KMS-11 (cell line): Measurements from ENCODE around the gene PRKACA.

Experiments used
- H2AFZ ChIP-seq: fragments of 200-600 bp; sonication (generic); 2 replicates; pipeline ENCODE4 v1.6.1; 2016; ENCODE audit warnings: antibody characterized with exemption, mixed run types, low read depth
- H3K27ac ChIP-seq: fragments of 200-600 bp; sonication (generic); 2 replicates; pipeline ENCODE4 v1.6.1; 2016; ENCODE audit warnings: mild to moderate bottlenecking, mixed run types
- H3K27me3 ChIP-seq: fragments of 200-600 bp; sonication (generic); 2 replicates; pipeline ENCODE4 v1.6.1; 2017; ENCODE audit warnings: mild to moderate bottlenecking, low read depth, mixed run types, moderate library complexity; ENCODE audit not compliant: insufficient read depth
- H3K36me3 ChIP-seq: fragments of 200-600 bp; sonication (generic); 2 replicates; pipeline ENCODE4 v1.6.1; 2017; ENCODE audit warnings: mild to moderate bottlenecking, mixed run types; ENCODE audit not compliant: insufficient read depth
- H3K4me1 ChIP-seq: fragments of 200-600 bp; sonication (generic); 2 replicates; pipeline ENCODE4 v1.6.1; 2016; ENCODE audit warnings: mild to moderate bottlenecking, low read depth, mixed run types; ENCODE audit not compliant: poor library complexity, severe bottlenecking
- H3K4me2 ChIP-seq: fragments of 200-600 bp; sonication (generic); 2 replicates; pipeline ENCODE4 v1.7.0; 2016; ENCODE audit warnings: mild to moderate bottlenecking, mixed run types
- H3K4me3 ChIP-seq: fragments of 200-600 bp; sonication (generic); IDR thresholded peaks from 2 replicates; pipeline ENCODE4 v1.6.1; 2017; ENCODE audit warnings: low read depth, low read length, mixed read lengths; ENCODE audit not compliant: insufficient read depth
- H3K79me2 ChIP-seq: fragments of 200-600 bp; sonication (generic); 2 replicates; pipeline ENCODE4 v1.6.1; 2016; ENCODE audit warnings: low read depth, mixed run types; ENCODE audit not compliant: insufficient read depth
- H3K9ac ChIP-seq: fragments of 200-600 bp; sonication (generic); 2 replicates; pipeline ENCODE4 v1.6.1; 2016; ENCODE audit warnings: mild to moderate bottlenecking, mixed run types
- H4K20me1 ChIP-seq: fragments of 200-600 bp; sonication (generic); 2 replicates; pipeline ENCODE4 v1.6.1; 2016; ENCODE audit warnings: mild to moderate bottlenecking, mixed run types; ENCODE audit not compliant: insufficient read depth
- CTCF ChIP-seq: fragments of 200-600 bp; sonication (generic); conservative IDR thresholded peaks from 2 replicates; pipeline ENCODE4 v1.6.1; 2017; ENCODE audit warnings: low read depth, mild to moderate bottlenecking, antibody characterized with exemption, low read length, moderate library complexity, mixed read lengths

The PRKACA gene

GRCh38 chr19:14089412-14089661, 28.2 kb downstream of the PRKACA start:
- TF ChIP-seq CTCF = no peak
- H3K9ac ChIP-seq = no peak overlapping the region
- no peaks in the 10 kb centered on the region for H3K79me2 ChIP-seq
- H3K36me3 ChIP-seq = no peaks in the 10 kb centered on the region
- H4K20me1 ChIP-seq = no peaks in the 10 kb centered on the region
- no peak overlapping the region for H3K4me3 ChIP-seq
- H3K27ac ChIP-seq = no peak overlapping the region
- no peak overlapping the region; the same call in 1 of the 2 replicates for H2AFZ ChIP-seq
- peaks cover 14% of the 10 kb centered on the region for H3K4me1 ChIP-seq
- H3K27me3 ChIP-seq = no peaks in the 10 kb centered on the region
- H3K4me2 ChIP-seq = peak overlapping the region; percentile 44

GRCh38 chr19:14088634-14089411, 28.7 kb downstream of the PRKACA start:
- Histone ChIP-seq H3K9ac (no peak overlapping the region), H3K27ac (no peak overlapping the region)
- TF ChIP-seq CTCF = no peak

GRCh38 chr19:14086098-14086497, 31.5 kb downstream of the PRKACA start:
- Histone ChIP-seq H3K4me3 (no peak overlapping the region), H3K4me2 (no peak overlapping the region), H3K27me3 (no peaks in the 10 kb centered on the region), H3K27ac (no peak overlapping the region), H2AFZ (no peak overlapping the region), H3K9ac (no peak overlapping the region), H3K79me2 (no peaks in the 10 kb centered on the region), H3K4me1 (peaks cover 5% of the 10 kb centered on the region), H3K36me3 (no peaks in the 10 kb centered on the region), H4K20me1 (no peaks in the 10 kb centered on the region)
- no peak for TF ChIP-seq CTCF

More at GRCh38 chr19:14088634-14089411, 28.7 kb downstream of the PRKACA start:
- Histone ChIP-seq H3K4me3 (no peak overlapping the region), H2AFZ (no peak overlapping the region), H3K36me3 (no peaks in the 10 kb centered on the region), H3K4me1 (peaks cover 14% of the 10 kb centered on the region), H3K79me2 (no peaks in the 10 kb centered on the region), H3K27me3 (no peaks in the 10 kb centered on the region), H4K20me1 (no peaks in the 10 kb centered on the region), H3K4me2 (peak overlapping the region; percentile 44)

- TF ChIP-seq CTCF = no peak
- Histone ChIP-seq H3K4me1 (peaks cover 6% of the 10 kb centered on the region), H3K9ac (no peak within 1 kb of the TSS)
Measured at GRCh38 chr19:14085309-14085995, 32.1 kb downstream of the PRKACA start, which contains the start of gene C19orf67. Gene C19orf67 (minus strand): TSS chr19:14085783. CDS start chr19:14085627, 156 bp downstream.

More at GRCh38 chr19:14085309-14085995, 32.1 kb downstream of the PRKACA start, which contains the start of gene C19orf67:
- H3K27ac ChIP-seq = no peak within 1 kb of the TSS
- no peak within 1 kb of the TSS for H3K4me3 ChIP-seq
- H3K79me2 ChIP-seq = no peaks in the 10 kb centered on the region
- no peak within 1 kb of the TSS for H3K4me2 ChIP-seq
- no peaks in the 10 kb centered on the region for H3K36me3 ChIP-seq
- H3K27me3 ChIP-seq = no peaks in the 10 kb centered on the region
- no peaks in the 10 kb centered on the region for H4K20me1 ChIP-seq
- no peak within 1 kb of the TSS for H2AFZ ChIP-seq
